DND-41 (cell line): ENCODE data around the gene PIK3AP1.
"Not testable (repeated sequence)": the region's sequence is repeated elsewhere in the genome, so short reads cannot be mapped to it uniquely, and the experiment has no call there.

Source experiments
- ATAC-seq: fragments of 200-7000 bp; cut with Tn5 transposase; 3 replicates; pipeline ENCODE4 v1.9.1; 2021; ENCODE audit warnings: low read depth; ENCODE audit not compliant: insufficient read depth
- DNase-seq: peaks from one replicate; pipeline ENCODE4 v3.0.0-alpha.2; 2020
- H2AFZ ChIP-seq: 2 replicates; pipeline ENCODE4 v1.6.0; 2012; ENCODE audit warnings: low read depth, low read length
- H3K27ac ChIP-seq: 2 replicates; pipeline ENCODE4 v1.5.1; 2012; ENCODE audit warnings: low read length, inconsistent platforms
- H3K27me3 ChIP-seq: fragments of 200-600 bp; sonication (generic); 2 replicates; pipeline ENCODE4 v1.6.0; 2012; ENCODE audit warnings: low read length, mild to moderate bottlenecking, inconsistent platforms; ENCODE audit not compliant: insufficient read depth, poor library complexity
- H3K36me3 ChIP-seq: 2 replicates; pipeline ENCODE4 v1.5.1; 2012; ENCODE audit warnings: low read length, inconsistent platforms; ENCODE audit not compliant: insufficient read depth
- H3K4me1 ChIP-seq: 2 replicates; pipeline ENCODE4 v1.5.1; 2012; ENCODE audit warnings: mild to moderate bottlenecking, low read length; ENCODE audit not compliant: insufficient read depth
- H3K4me2 ChIP-seq: 2 replicates; pipeline ENCODE4 v1.6.0; 2012; ENCODE audit warnings: mild to moderate bottlenecking, moderate library complexity, low read length, inconsistent platforms; ENCODE audit not compliant: insufficient read depth
- H3K4me3 ChIP-seq, 2 experiments: fragments of 200-600 bp in 1 of 2; shearing (Covaris generic) in 1 of 2; 2 replicates each; pipeline ENCODE4 v1.5.1; 2012 to 2016; ENCODE audit warnings: inconsistent platforms in 2 of 2, low read length in 2 of 2, mild to moderate bottlenecking in 2 of 2, low read depth in 1 of 2, moderate library complexity in 1 of 2
- H3K79me2 ChIP-seq: 2 replicates; pipeline ENCODE4 v1.6.0; 2012; ENCODE audit warnings: low read length, inconsistent platforms; ENCODE audit not compliant: insufficient read depth
- H3K9ac ChIP-seq: 2 replicates; pipeline ENCODE4 v1.6.0; 2012; ENCODE audit warnings: low read depth, mild to moderate bottlenecking, inconsistent platforms, low read length, moderate library complexity
- H3K9me3 ChIP-seq: 2 replicates; pipeline ENCODE4 v1.5.1; 2012; ENCODE audit warnings: low read length, moderate library complexity, mild to moderate bottlenecking, inconsistent platforms; ENCODE audit not compliant: insufficient read depth, severe bottlenecking
- H4K20me1 ChIP-seq: 2 replicates; pipeline ENCODE4 v1.6.0; 2012; ENCODE audit warnings: low read length; ENCODE audit not compliant: insufficient read depth
- EZH2 ChIP-seq: IDR thresholded peaks from 3 replicates; pipeline ENCODE4 v1.6.1; 2012; ENCODE audit warnings: borderline replicate concordance, low read depth, mild to moderate bottlenecking, moderate library complexity, low read length, inconsistent platforms; ENCODE audit not compliant: severe bottlenecking
- TF ChIP-seq, protein P1 (sequence below): IDR thresholded peaks from 2 replicates; pipeline ENCODE4 v1.5.1; 2012; ENCODE audit warnings: borderline replicate concordance, low read length, moderate library complexity, mild to moderate bottlenecking; ENCODE audit not compliant: poor library complexity, severe bottlenecking; ENCODE audit errors: extremely low read depth

PIK3AP1 gene

DNA sequence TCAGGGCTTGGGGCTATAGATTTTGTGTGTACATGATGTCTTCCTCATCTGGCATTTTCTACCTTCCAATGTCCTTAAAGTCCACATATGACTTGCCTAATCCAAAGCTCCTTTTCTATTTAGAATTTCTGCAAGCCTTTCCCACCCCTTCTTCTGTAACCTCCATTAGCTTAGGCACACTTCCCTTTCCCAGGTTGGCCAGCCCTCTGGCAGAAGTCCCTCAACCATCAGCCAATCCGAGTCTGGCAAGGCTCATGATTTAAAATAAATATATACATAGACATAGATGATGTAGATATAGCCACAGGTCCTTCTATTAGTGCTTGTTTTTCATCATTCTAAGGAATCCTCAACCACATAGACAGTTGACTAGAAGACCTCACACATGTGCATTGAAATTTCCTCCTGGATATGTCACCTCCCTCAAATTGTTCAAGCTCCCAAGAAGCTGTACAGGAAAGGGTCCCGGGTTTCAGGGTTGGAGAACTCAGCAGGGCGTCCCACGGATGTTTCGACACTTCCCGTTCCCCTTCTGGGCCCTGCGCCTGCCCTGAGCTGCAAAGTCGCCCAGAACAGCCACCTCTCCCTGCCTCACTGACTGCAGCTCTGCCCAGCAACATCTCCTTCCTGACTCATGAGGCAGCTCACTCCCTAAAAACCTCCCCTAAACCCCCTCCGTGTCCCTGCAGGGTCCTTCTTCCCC, 20.4 kb upstream of the PIK3AP1 start:
- Histone ChIP-seq H3K9ac (no peak overlapping the region), H3K9me3 (no peaks in the 10 kb centered on the region), H3K27me3 (peaks cover 3% of the 10 kb centered on the region), H4K20me1 (no peaks in the 10 kb centered on the region), H3K4me2 (no peak overlapping the region), H3K79me2 (no peaks in the 10 kb centered on the region), H3K27ac (no peak overlapping the region), H3K4me3 (no peak overlapping the region), H3K36me3 (no peaks in the 10 kb centered on the region), H3K4me1 (no peaks in the 10 kb centered on the region), H2AFZ (no peak overlapping the region)
- no peak for ATAC-seq
- TF ChIP-seq EZH2: no peak
- TF ChIP-seq, protein P1, sequence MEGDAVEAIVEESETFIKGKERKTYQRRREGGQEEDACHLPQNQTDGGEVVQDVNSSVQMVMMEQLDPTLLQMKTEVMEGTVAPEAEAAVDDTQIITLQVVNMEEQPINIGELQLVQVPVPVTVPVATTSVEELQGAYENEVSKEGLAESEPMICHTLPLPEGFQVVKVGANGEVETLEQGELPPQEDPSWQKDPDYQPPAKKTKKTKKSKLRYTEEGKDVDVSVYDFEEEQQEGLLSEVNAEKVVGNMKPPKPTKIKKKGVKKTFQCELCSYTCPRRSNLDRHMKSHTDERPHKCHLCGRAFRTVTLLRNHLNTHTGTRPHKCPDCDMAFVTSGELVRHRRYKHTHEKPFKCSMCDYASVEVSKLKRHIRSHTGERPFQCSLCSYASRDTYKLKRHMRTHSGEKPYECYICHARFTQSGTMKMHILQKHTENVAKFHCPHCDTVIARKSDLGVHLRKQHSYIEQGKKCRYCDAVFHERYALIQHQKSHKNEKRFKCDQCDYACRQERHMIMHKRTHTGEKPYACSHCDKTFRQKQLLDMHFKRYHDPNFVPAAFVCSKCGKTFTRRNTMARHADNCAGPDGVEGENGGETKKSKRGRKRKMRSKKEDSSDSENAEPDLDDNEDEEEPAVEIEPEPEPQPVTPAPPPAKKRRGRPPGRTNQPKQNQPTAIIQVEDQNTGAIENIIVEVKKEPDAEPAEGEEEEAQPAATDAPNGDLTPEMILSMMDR: no peak
- no peak for DNase-seq

DNA sequence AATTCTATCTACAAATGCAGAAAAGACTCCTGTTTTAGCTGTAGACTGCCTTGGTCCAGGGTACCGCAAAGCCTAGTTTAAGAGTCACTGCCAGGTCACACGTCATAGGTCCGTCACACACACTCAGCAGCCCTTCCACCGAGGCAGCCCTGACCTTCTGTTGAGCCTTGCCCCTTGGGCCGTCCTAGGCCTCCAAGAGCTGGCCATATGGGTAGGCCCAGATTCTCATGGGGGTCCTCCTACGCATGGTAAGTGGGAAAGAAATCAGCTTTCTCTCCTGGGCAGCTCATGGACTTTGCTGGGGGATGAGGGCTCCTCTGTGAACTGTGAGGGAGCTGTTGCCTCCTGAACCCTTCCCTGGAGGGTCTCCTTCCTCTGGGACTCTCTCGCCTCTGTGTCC, 19.8 kb upstream of the PIK3AP1 start:
- DNase-seq (no peak), ATAC-seq (no peak)
- Histone ChIP-seq H3K27me3 (peaks cover 3% of the 10 kb centered on the region), H3K4me1 (no peaks in the 10 kb centered on the region), H3K4me2 (no peak overlapping the region), H3K4me3 (no peak overlapping the region), H3K9ac (no peak overlapping the region), H3K27ac (no peak overlapping the region), H3K36me3 (no peaks in the 10 kb centered on the region), H2AFZ (no peak overlapping the region), H4K20me1 (no peaks in the 10 kb centered on the region), H3K9me3 (no peaks in the 10 kb centered on the region), H3K79me2 (no peaks in the 10 kb centered on the region)
- no peak for TF ChIP-seq EZH2
- TF ChIP-seq, protein P1: no peak

DNA sequence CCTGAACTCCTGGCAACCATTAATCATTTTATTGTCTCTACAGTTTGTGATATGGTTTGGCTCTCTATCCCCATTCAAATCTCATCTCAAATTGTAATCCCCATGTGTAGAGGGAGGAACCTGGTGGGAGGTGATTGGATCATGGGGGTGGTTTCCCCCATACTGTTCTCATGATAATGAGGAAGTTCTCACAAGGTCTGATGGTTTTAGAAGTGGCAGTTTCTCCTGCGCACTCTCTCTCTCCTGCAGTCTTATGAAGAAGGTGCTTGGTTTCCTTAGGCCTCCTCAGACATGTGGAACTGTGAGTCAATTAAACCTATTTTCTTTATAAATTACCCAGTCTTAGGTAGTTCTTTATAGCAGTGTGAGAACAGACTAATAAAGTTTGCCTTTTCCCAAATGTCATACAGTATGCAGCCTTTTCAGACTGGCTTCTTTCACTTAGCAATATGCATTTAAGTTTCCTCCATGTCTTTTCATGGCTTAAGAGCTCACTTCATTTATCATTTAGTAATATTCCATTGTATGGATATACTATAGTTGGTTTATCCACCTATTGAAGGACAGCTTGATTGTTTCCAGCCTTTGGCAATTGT, 17.1 kb upstream of the PIK3AP1 start:
- H3K4me1 ChIP-seq, DNase-seq, H3K36me3 ChIP-seq, H3K4me2 ChIP-seq, H3K9ac ChIP-seq, H2AFZ ChIP-seq, H3K4me3 ChIP-seq, H4K20me1 ChIP-seq, H3K27ac ChIP-seq, H3K79me2 ChIP-seq, ATAC-seq, H3K9me3 ChIP-seq, H3K27me3 ChIP-seq: not testable (repeated sequence)

DNA sequence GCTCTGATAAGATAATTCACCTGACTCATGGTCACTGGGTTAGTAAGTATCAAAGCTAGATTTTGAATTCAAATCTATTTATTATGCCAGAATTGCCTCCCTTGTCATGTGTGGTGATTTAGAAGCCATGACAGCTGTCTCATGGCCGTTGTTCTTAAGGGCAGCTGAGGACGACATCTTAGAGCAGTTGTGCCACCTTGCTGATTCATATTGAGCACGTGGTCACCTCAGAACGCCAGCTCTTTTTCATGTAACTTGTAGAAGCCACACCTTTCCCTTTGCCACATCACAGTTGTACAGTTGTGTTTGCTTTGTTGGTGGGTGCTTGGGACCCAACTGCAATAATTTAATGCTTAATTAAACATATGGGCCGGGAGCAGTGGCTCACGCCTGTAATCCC, 4.3 kb upstream of the PIK3AP1 start:
- no peaks in the 10 kb centered on the region for H3K79me2 ChIP-seq
- peaks cover 7% of the 10 kb centered on the region for H3K27me3 ChIP-seq
- no peak overlapping the region for H3K4me3 ChIP-seq
- no peak overlapping the region for H3K27ac ChIP-seq
- DNase-seq: no peak
- ATAC-seq: no peak
- H3K9ac ChIP-seq: no peak overlapping the region
- no peak overlapping the region for H3K4me2 ChIP-seq
- peaks cover 18% of the 10 kb centered on the region for H3K4me1 ChIP-seq
- H2AFZ ChIP-seq: no peak overlapping the region
- H3K36me3 ChIP-seq: no peaks in the 10 kb centered on the region
- TF ChIP-seq, protein P1: no peak
- TF ChIP-seq EZH2: no peak
- no peaks in the 10 kb centered on the region for H3K9me3 ChIP-seq
- H4K20me1 ChIP-seq: no peaks in the 10 kb centered on the region
